ENCODE results near the gene ELOVL7.

- TF ChIP-seq CTCF (IDR thresholded peaks at IDR 0.05; ENCODE audit: insufficient read depth, low read length) = no peak
- no peak for TF ChIP-seq GABPA (IDR thresholded peaks at IDR 0.05; ENCODE audit: low read depth)
- no peak for TF ChIP-seq POLR2AphosphoS5 (IDR thresholded peaks at IDR 0.05; ENCODE audit: low read depth)
- no peak for TF ChIP-seq SPI1 (IDR thresholded peaks at IDR 0.05; ENCODE audit: borderline replicate concordance, low read depth)
These were observed 38.6 kb downstream of the ELOVL7 start for GRCh38 chr5:60805463-60805862.
